Osteocyte (in vitro differentiated cells): ENCODE results near the gene DNM2. TPM values are rescaled to one million over a fixed set of nuclear protein-coding genes. Genes with fewer than 3 reads are reported as not detected.
"Not testable (repeated sequence)": the region's sequence is repeated elsewhere in the genome, so short reads cannot be mapped to it uniquely, and the experiment has no call there.

Experiments
- DNase-seq: peaks from one replicate; pipeline ENCODE4 v3.0.0; 2021; ENCODE audit warnings: mixed read lengths; ENCODE audit not compliant: unreplicated experiment; ENCODE audit errors: extremely low spot score
- H3K27ac Mint-ChIP-seq: one replicate; pipeline ENCODE4 v1.8.0; 2021; ENCODE audit warnings: mild to moderate bottlenecking, mixed read lengths; ENCODE audit not compliant: unreplicated experiment
- H3K27me3 Mint-ChIP-seq: one replicate; pipeline ENCODE4 v1.8.0; 2021; ENCODE audit warnings: mixed read lengths; ENCODE audit not compliant: unreplicated experiment
- H3K36me3 Mint-ChIP-seq: one replicate; pipeline ENCODE4 v1.8.0; 2021; ENCODE audit warnings: mixed read lengths; ENCODE audit not compliant: unreplicated experiment
- H3K4me1 Mint-ChIP-seq: one replicate; pipeline ENCODE4 v1.8.0; 2021; ENCODE audit warnings: mixed read lengths; ENCODE audit not compliant: unreplicated experiment
- H3K4me3 Mint-ChIP-seq: one replicate; pipeline ENCODE4 v1.8.0; 2021; ENCODE audit warnings: mild to moderate bottlenecking, moderate library complexity, mixed read lengths; ENCODE audit not compliant: unreplicated experiment
- H3K9me3 Mint-ChIP-seq: one replicate; pipeline ENCODE4 v1.8.0; 2021; ENCODE audit warnings: mixed read lengths; ENCODE audit not compliant: unreplicated experiment
- total RNA-seq: library from RNA; stranded (reverse); gene quantifications from 2 replicates; pipeline ENCODE4 v1.2.1, GENCODE V29; 2021
- TF ChIP-seq, protein P1 (sequence below): fragments of 200-600 bp; sonication (generic); IDR thresholded peaks from 2 replicates; pipeline ENCODE4 v1.5.0; 2021; ENCODE audit warnings: antibody characterized with exemption, mild to moderate bottlenecking, moderate library complexity

Gene DNM2
- total RNA-seq, 1 donor from 2014 or later = 157 TPM

GRCh38 chr19:10740798-10741197, 22.9 kb downstream of the DNM2 start:
- no peak for DNase-seq
- Mint-ChIP-seq H3K9me3 (peaks cover 11% of the 10 kb centered on the region), H3K27me3 (no peaks in the 10 kb centered on the region), H3K36me3 (peaks cover 9% of the 10 kb centered on the region), H3K4me1 (peaks cover 50% of the 10 kb centered on the region), H3K4me3 (no peak overlapping the region), H3K27ac (no peak overlapping the region)
- TF ChIP-seq, protein P1, sequence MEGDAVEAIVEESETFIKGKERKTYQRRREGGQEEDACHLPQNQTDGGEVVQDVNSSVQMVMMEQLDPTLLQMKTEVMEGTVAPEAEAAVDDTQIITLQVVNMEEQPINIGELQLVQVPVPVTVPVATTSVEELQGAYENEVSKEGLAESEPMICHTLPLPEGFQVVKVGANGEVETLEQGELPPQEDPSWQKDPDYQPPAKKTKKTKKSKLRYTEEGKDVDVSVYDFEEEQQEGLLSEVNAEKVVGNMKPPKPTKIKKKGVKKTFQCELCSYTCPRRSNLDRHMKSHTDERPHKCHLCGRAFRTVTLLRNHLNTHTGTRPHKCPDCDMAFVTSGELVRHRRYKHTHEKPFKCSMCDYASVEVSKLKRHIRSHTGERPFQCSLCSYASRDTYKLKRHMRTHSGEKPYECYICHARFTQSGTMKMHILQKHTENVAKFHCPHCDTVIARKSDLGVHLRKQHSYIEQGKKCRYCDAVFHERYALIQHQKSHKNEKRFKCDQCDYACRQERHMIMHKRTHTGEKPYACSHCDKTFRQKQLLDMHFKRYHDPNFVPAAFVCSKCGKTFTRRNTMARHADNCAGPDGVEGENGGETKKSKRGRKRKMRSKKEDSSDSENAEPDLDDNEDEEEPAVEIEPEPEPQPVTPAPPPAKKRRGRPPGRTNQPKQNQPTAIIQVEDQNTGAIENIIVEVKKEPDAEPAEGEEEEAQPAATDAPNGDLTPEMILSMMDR = no peak

- Mint-ChIP-seq H3K36me3 (peaks cover 9% of the 10 kb centered on the region), H3K4me3 (no peak overlapping the region), H3K27ac (peak overlapping the region; percentile 27), H3K9me3 (peaks cover 11% of the 10 kb centered on the region), H3K27me3 (no peaks in the 10 kb centered on the region), H3K4me1 (peaks cover 43% of the 10 kb centered on the region)
- TF ChIP-seq, protein P1 = no peak
- DNase-seq = no peak
Observed at GRCh38 chr19:10742476-10742875, 24.6 kb downstream of the DNM2 start.

- Mint-ChIP-seq H3K4me1 (peaks cover 56% of the 10 kb centered on the region), H3K36me3 (peaks cover 9% of the 10 kb centered on the region), H3K27me3 (no peaks in the 10 kb centered on the region), H3K9me3 (peaks cover 11% of the 10 kb centered on the region), H3K27ac (peak overlapping the region; percentile 90), H3K4me3 (peak overlapping the region; percentile 22)
- no peak for DNase-seq
- TF ChIP-seq, protein P1 = no peak
Observed at GRCh38 chr19:10744253-10744798, 26.4 kb downstream of the DNM2 start.

DNA sequence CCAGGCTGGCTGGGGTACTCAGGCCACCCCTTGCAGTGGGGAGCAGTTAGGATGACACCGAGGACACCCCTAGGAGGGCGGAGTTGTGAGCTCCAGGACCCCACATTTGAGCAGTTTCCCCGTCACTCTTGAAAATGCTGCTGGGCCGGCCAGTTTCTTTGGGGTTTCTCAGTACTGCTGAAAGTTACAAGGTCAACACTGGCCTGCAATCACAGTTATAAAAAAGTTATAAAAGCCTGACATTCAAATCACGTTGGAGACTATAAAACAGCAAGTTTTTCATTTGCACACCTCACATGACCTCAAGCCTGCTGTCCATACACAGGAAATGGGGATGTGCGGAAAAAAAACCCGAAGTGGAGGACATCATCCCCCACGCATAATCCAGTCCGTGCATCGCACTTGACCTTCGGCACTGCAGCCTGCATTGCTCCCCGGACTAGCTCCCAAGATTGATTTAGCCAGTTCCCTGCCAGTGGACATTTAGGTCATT, 27.0 kb downstream of the DNM2 start:
- Mint-ChIP-seq H3K4me3 (no peak overlapping the region), H3K27me3 (no peaks in the 10 kb centered on the region), H3K27ac (peak overlapping the region; percentile 90), H3K9me3 (peaks cover 10% of the 10 kb centered on the region), H3K36me3 (peaks cover 8% of the 10 kb centered on the region), H3K4me1 (peaks cover 59% of the 10 kb centered on the region)
- no peak for DNase-seq
- TF ChIP-seq, protein P1 = no peak

DNA sequence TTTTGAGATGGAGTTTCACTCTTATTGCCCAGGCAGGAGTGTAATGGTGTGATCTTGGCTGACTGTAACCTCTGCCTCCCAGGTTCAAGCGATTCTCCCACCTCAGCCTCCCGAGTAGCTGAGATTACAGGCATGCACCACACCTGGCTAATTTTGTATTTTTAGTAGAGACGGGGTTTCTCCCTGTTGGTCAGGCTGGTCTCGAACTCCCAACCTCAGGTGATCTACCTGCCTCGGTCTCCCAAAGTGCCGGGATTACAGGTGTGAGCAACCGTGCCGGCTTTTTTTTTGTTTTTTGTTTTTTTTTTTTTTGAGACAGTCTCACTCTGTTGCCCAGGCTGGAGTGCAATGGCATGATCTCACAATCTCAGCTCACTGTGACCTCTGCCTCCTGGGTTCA, 28.6 kb downstream of the DNM2 start:
- not testable (repeated sequence) for H3K9me3 Mint-ChIP-seq, H3K27ac Mint-ChIP-seq, H3K4me3 Mint-ChIP-seq, H3K36me3 Mint-ChIP-seq, H3K27me3 Mint-ChIP-seq, DNase-seq
- H3K4me1 Mint-ChIP-seq = peaks cover 63% of the 10 kb centered on the region

GRCh38 chr19:10747271-10747670, 29.4 kb downstream of the DNM2 start:
- Mint-ChIP-seq H3K27me3 (no peaks in the 10 kb centered on the region), H3K9me3 (no peaks in the 10 kb centered on the region), H3K4me3 (no peak overlapping the region), H3K36me3 (no peaks in the 10 kb centered on the region), H3K27ac (peak overlapping the region; percentile 27), H3K4me1 (peaks cover 63% of the 10 kb centered on the region)
- TF ChIP-seq, protein P1 = no peak
- no peak for DNase-seq
